Right lobe of liver (tissue), 6 donors: ENCODE data around the gene CDK3. TPM values are rescaled to one million over a fixed set of nuclear protein-coding genes. Genes with fewer than 3 reads are reported as not detected.

ENCODE experiments used
- ATAC-seq, 4 donors: fragments of 200-7000 bp; cut with Tn5 transposase; one replicate each; pipeline ENCODE4 v1.9.1; 2020; ENCODE audit warnings: mild to moderate bottlenecking in 4 of 4, moderate library complexity in 4 of 4
- DNase-seq, 3 donors: peaks; one replicate each; pipeline ENCODE4 v3.0.0-alpha.2; 2020
- H3K27ac ChIP-seq, 3 donors: fragments of 200-600 bp; one replicate each; pipeline ENCODE4 v1.8.0; 2022
- H3K27me3 ChIP-seq, 2 donors: fragments of 200-600 bp; one replicate each; pipeline ENCODE4 v1.8.0; 2022
- H3K36me3 ChIP-seq, 4 donors: fragments of 200-600 bp; sonication (generic) in 1 of 4; one replicate each; pipeline versions ENCODE4 v1.5.1 to v1.8.0; 2017 to 2022; ENCODE audit warnings: control low read depth in 1 of 4
- H3K4me1 ChIP-seq, 4 donors: fragments of 200-600 bp; sonication (generic) in 1 of 4; one replicate each; pipeline versions ENCODE4 v1.5.1 to v1.8.0; 2017 to 2022; ENCODE audit warnings: control low read depth in 1 of 4
- H3K4me3 ChIP-seq, 3 donors: fragments of 200-600 bp; one replicate each; pipeline ENCODE4 v1.8.0; 2022
- H3K9me3 ChIP-seq, 4 donors: fragments of 200-600 bp; sonication (generic) in 1 of 4; one replicate each; pipeline versions ENCODE4 v1.5.1 to v1.8.0; 2017 to 2022; ENCODE audit warnings: control low read depth in 1 of 4
- CTCF ChIP-seq, 4 donors: fragments of 200-600 bp in 3 of 4; fragments of 450-650 bp in 1 of 4; IDR thresholded peaks; one replicate each; pipeline versions ENCODE4 v1.5.1 to v1.8.0; 2016 to 2022; ENCODE audit warnings: antibody characterized with exemption in 4 of 4, mild to moderate bottlenecking in 2 of 4
- POLR2A ChIP-seq: fragments of 450-650 bp; IDR thresholded peaks from one replicate; pipeline ENCODE4 v1.6.1; 2017; ENCODE audit warnings: antibody characterized with exemption, mild to moderate bottlenecking
- WGBS: methylation state at CpG from one replicate; pipeline ENCODE4 v1.1.6; 2018; ENCODE audit warnings: low coverage, low lambda C conversion rate; ENCODE audit not compliant: insufficient coverage; ENCODE audit errors: missing lambda C conversion rate; 5-methylcytosine and 5-hydroxymethylcytosine counted together
- intact Hi-C, 2 donors: fragments of 100-400 bp; cut with DNase I; formaldehyde crosslinking; loops; one replicate each; pipeline versions ENCODE4 v1.11.2 to v1.14.1; 2022
- total RNA-seq, 6 experiments: library from RNA; depleted of rRNA in 2 of 6; stranded (reverse); fragments of >200 nt in 2 of 6; fragmentation: NEBNext Ultra II Directional in 3 of 6; extraction: Animal tissue kit (Norgen Biotek cat#: 25700) in 3 of 6; gene quantifications; one replicate each; pipeline versions ENCODE4 v1.1.0 to v1.2.4, GENCODE V29; 2016 to 2023
- donor health status: DM: no; HTN: yes; CAD: no.
- donor health status: DM: no; HTN: no; CAD: no.
- donor health status: DM: no; HTN: no; CAD: no.
- donor health status: DM: no; HTN: yes; CAD: no.
- donor health status: DM: no; HTN: yes; CAD: no.

Gene CDK3
- total RNA-seq, 6 experiments from 2014 or later = 2.2 to 11.0 (median 3.1) TPM

GRCh38 chr17:76022285-76022684 lies 21.6 kb downstream of the CDK3 start:
- H3K4me3 ChIP-seq = no peak overlapping the region
- H3K27ac ChIP-seq = no peak overlapping the region
- ATAC-seq (no peak), DNase-seq (no peak)
- 40% methylated on average over 1 of the region's 24 CpGs for WGBS
- no peaks in the 10 kb centered on the region for H3K9me3 ChIP-seq
- intact Hi-C loops = no loop called here
- H3K4me1 ChIP-seq = no peaks in the 10 kb centered on the region
- H3K36me3 ChIP-seq = no peaks in the 10 kb centered on the region
- H3K27me3 ChIP-seq = no peaks in the 10 kb centered on the region
- TF ChIP-seq CTCF (IDR thresholded peaks at IDR 0.05) = no peak
- TF ChIP-seq POLR2A = no peak

- Histone ChIP-seq H3K27me3 (no peaks in the 10 kb centered on the region), H3K9me3 (no peaks in the 10 kb centered on the region), H3K36me3 (no peaks in the 10 kb centered on the region), H3K4me3 (no peak overlapping the region), H3K27ac (no peak overlapping the region), H3K4me1 (no peaks in the 10 kb centered on the region)
- WGBS = 93% methylated on average over 4 of the region's 28 CpGs
- DNase-seq = no peak
- intact Hi-C loops = no loop called here
- no peak for TF ChIP-seq POLR2A
- TF ChIP-seq CTCF (IDR thresholded peaks at IDR 0.05) = no peak
- no peak for ATAC-seq
Observed at GRCh38 chr17:76022973-76023899, 22.6 kb downstream of the CDK3 start.

- H3K36me3 ChIP-seq = no peaks in the 10 kb centered on the region
- intact Hi-C loops = no loop called here
- TF ChIP-seq CTCF (IDR thresholded peaks at IDR 0.05) = no peak
- TF ChIP-seq POLR2A = no peak
Observed at GRCh38 chr17:76023900-76024237, 23.2 kb downstream of the CDK3 start.

GRCh38 chr17:76024353-76024752 lies 23.7 kb downstream of the CDK3 start:
- no peak overlapping the region for H3K27ac ChIP-seq
- DNase-seq (no peak), ATAC-seq (no peak)
- intact Hi-C loops = no loop called here
- TF ChIP-seq CTCF (IDR thresholded peaks at IDR 0.05) (no peak), POLR2A (no peak)
- H3K4me1 ChIP-seq = no peaks in the 10 kb centered on the region
- no peaks in the 10 kb centered on the region for H3K27me3 ChIP-seq
- H3K4me3 ChIP-seq = no peak overlapping the region
- 100% methylated on average over 1 of the region's 9 CpGs for WGBS
- H3K9me3 ChIP-seq = no peaks in the 10 kb centered on the region
- H3K36me3 ChIP-seq = no peaks in the 10 kb centered on the region

More at GRCh38 chr17:76023900-76024237, 23.2 kb downstream of the CDK3 start:
- DNase-seq (no peak), ATAC-seq (no peak)
- Histone ChIP-seq H3K9me3 (no peaks in the 10 kb centered on the region), H3K27ac (no peak overlapping the region), H3K27me3 (no peaks in the 10 kb centered on the region), H3K4me3 (no peak overlapping the region), H3K4me1 (no peaks in the 10 kb centered on the region)
- WGBS = 100% methylated on average over 1 of the region's 9 CpGs
